ENCODE results near the gene PLCH1.

GRCh38 chr3:155496206-155496605 is 248.7 kb downstream of the PLCH1 start:
- TF ChIP-seq POLR2AphosphoS5 (IDR thresholded peaks at IDR 0.05; ENCODE audit: low read depth, low read length), result no peak
- TF ChIP-seq REST (IDR thresholded peaks at IDR 0.05; ENCODE audit: insufficient read depth in 1 of 2, low read depth in 2 of 2, low read length in 2 of 2), result no peak
- no peak for TF ChIP-seq TAF1 (IDR thresholded peaks at IDR 0.05; ENCODE audit: borderline replicate concordance, insufficient read depth, low read length)
